ENCODE results near the gene CIZ1. TPM values are rescaled to one million over a fixed set of nuclear protein-coding genes. Genes with fewer than 3 reads are reported as not detected.

CIZ1 gene
- polyA plus RNA-seq, 1 of the 3 experiments (the other 2 are of a cell fraction): 37.0 TPM

DNA sequence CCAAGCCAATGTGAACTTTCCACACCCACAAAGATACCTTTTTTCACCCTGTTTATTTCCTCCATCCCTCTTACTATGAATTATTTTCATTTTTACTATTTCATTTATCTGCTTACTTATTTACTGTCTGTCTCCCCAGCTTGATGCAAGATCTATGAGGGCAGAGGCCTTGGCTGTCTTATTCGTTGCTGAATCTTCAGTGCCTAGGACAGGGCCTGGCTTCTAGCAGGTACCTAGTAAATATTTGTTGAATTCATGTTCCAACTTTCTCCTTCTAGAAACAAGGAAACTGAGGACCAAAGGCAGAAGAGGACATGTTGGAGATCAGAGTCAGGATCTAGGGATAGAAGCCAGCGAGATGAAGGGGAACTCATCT lies 11.3 kb upstream of the CIZ1 start:
- CTCF ChIA-PET: interaction anchor here (2.1 to 2.7 kb wide), 2 partner anchors 9 to 43 kb away, joined by 6 to 10 read pairs; no protein-coding TSS in a partner anchor
- TF ChIP-seq YY1 (IDR thresholded peaks at IDR 0.05; ENCODE audit: low read depth): no peak
- TF ChIP-seq SMC3 (IDR thresholded peaks at IDR 0.05; ENCODE audit: low read depth, low read length): no peak
- TF ChIP-seq, protein P1, sequence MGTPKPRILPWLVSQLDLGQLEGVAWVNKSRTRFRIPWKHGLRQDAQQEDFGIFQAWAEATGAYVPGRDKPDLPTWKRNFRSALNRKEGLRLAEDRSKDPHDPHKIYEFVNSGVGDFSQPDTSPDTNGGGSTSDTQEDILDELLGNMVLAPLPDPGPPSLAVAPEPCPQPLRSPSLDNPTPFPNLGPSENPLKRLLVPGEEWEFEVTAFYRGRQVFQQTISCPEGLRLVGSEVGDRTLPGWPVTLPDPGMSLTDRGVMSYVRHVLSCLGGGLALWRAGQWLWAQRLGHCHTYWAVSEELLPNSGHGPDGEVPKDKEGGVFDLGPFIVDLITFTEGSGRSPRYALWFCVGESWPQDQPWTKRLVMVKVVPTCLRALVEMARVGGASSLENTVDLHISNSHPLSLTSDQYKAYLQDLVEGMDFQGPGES (IDR thresholded peaks at IDR 0.05; ENCODE audit: low read depth, low read length): no peak
- TF ChIP-seq, protein P2, sequence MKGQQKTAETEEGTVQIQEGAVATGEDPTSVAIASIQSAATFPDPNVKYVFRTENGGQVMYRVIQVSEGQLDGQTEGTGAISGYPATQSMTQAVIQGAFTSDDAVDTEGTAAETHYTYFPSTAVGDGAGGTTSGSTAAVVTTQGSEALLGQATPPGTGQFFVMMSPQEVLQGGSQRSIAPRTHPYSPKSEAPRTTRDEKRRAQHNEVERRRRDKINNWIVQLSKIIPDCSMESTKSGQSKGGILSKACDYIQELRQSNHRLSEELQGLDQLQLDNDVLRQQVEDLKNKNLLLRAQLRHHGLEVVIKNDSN (IDR thresholded peaks at IDR 0.05; ENCODE audit: borderline replicate concordance, low read depth): no peak
- no peak for TF ChIP-seq FOSL2 (IDR thresholded peaks at IDR 0.05; ENCODE audit: borderline replicate concordance, low read depth)
- TF ChIP-seq, protein P3, sequence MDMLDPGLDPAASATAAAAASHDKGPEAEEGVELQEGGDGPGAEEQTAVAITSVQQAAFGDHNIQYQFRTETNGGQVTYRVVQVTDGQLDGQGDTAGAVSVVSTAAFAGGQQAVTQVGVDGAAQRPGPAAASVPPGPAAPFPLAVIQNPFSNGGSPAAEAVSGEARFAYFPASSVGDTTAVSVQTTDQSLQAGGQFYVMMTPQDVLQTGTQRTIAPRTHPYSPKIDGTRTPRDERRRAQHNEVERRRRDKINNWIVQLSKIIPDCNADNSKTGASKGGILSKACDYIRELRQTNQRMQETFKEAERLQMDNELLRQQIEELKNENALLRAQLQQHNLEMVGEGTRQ (IDR thresholded peaks at IDR 0.05; ENCODE audit: borderline replicate concordance, low read depth, low read length): no peak
- no peak for TF ChIP-seq RCOR1 (IDR thresholded peaks at IDR 0.05; ENCODE audit: low read length)
- no peak for TF ChIP-seq EZH2phosphoT487 (IDR thresholded peaks at IDR 0.05; ENCODE audit: borderline replicate concordance, low read depth)
- no peak for TF ChIP-seq RFX5 (IDR thresholded peaks at IDR 0.05; ENCODE audit: low read length)
- no peak for TF ChIP-seq RXRA (IDR thresholded peaks at IDR 0.05; ENCODE audit: borderline replicate concordance, low read depth)
- TF ChIP-seq EP300 (IDR thresholded peaks at IDR 0.05; ENCODE audit: borderline replicate concordance in 1 of 2, low read depth in 1 of 2, low read length in 1 of 2): no peak
- H3K4me2 ChIP-seq: 0 out of 2 replicates have a peak overlapping the region, but pooled peaks have one; percentile 90

More for the DNA sequence above, 11.3 kb upstream of the CIZ1 start:
- peaks cover 16% of the 10 kb centered on the region for H3F3A ChIP-seq (replicated peaks; ENCODE audit: insufficient read depth)
- H3K27ac ChIP-seq (ENCODE audit: low read depth in 2 of 2, low read length in 1 of 2): no peak overlapping the region; a peak in 1 of 4 replicates
- peak overlapping the region; percentile 64 to 76; a peak in 1 of 4 replicates for H3K4me3 ChIP-seq (ENCODE audit: low read depth in 2 of 2, low read length in 1 of 2)
- H3K36me3 ChIP-seq (replicated peaks in 1 of 2; ENCODE audit: control insufficient read depth in 1 of 2, insufficient read depth in 2 of 2, low read length in 1 of 2): no peaks in the 10 kb centered on the region
- no peaks in the 10 kb centered on the region for H3K9me3 ChIP-seq
- no peaks in the 10 kb centered on the region for H4K20me1 ChIP-seq (ENCODE audit: insufficient read depth)
- no peak overlapping the region for H3K9ac ChIP-seq
- H3K4me1 ChIP-seq (ENCODE audit: control insufficient read depth in 1 of 2, insufficient read depth in 2 of 2, low read depth in 1 of 2, low read length in 1 of 2): peaks cover 0 to 20% of the 10 kb centered on the region in 2 experiments; a peak in 1 of 4 replicates
- no peak for DNase-seq
- POLR2A ChIA-PET: no interaction called here
- no peaks in the 10 kb centered on the region for H3K27me3 ChIP-seq (ENCODE audit: insufficient read depth)
- H3K9me2 ChIP-seq: no peaks in the 10 kb centered on the region
- peaks cover 24% of the 10 kb centered on the region for H3K79me2 ChIP-seq (ENCODE audit: insufficient read depth)
- 14% methylated on average over 2 of the region's 2 CpGs for WGBS (ENCODE audit: low lambda C conversion rate)
- H2AFZ ChIP-seq (ENCODE audit: low read depth): peak overlapping the region; percentile 24

Data from SK-N-SH (cell line).